GM12873 (cell line): ENCODE results near the gene ZNRF3.

Experiments
- TF ChIP-seq, protein P1 (sequence below): IDR thresholded peaks from 2 replicates; pipeline ENCODE4 v1.5.1; 2012; ENCODE audit warnings: low read depth, mild to moderate bottlenecking, moderate library complexity, low read length, control low read depth; ENCODE audit not compliant: insufficient read depth; ENCODE audit errors: missing control alignments

The ZNRF3 gene

GRCh38 chr22:28904211-28904896 is 21.0 kb downstream of the ZNRF3 start:
- TF ChIP-seq, protein P1, sequence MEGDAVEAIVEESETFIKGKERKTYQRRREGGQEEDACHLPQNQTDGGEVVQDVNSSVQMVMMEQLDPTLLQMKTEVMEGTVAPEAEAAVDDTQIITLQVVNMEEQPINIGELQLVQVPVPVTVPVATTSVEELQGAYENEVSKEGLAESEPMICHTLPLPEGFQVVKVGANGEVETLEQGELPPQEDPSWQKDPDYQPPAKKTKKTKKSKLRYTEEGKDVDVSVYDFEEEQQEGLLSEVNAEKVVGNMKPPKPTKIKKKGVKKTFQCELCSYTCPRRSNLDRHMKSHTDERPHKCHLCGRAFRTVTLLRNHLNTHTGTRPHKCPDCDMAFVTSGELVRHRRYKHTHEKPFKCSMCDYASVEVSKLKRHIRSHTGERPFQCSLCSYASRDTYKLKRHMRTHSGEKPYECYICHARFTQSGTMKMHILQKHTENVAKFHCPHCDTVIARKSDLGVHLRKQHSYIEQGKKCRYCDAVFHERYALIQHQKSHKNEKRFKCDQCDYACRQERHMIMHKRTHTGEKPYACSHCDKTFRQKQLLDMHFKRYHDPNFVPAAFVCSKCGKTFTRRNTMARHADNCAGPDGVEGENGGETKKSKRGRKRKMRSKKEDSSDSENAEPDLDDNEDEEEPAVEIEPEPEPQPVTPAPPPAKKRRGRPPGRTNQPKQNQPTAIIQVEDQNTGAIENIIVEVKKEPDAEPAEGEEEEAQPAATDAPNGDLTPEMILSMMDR: no peak

DNA sequence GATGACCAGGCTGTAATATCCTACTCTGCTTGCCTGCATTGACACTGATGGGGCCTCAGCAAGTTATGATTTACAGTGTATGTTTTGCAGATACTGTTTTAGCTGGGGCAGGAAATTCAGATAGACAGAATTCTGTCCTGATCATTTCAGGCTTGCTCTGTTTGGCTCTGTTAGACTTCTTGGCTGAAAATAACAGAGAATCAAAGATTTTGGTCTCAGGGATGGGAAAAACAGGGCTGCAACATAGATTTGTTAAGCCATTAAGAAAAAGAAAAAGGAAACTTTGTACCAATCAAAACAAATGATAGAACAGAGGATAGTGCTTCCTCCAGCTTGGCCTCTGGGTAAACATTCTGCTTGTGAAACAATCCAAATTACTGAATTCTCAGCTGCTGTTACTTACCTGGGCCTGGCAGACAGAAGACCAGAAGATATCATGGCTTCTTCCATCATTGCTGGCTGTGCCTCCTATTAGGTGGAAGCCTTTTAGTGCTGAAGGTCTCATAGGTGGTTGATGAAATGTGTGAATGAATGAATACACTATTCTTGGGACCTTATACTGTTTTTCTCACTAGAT is 22.0 kb downstream of the ZNRF3 start:
- TF ChIP-seq, protein P1: no peak

DNA sequence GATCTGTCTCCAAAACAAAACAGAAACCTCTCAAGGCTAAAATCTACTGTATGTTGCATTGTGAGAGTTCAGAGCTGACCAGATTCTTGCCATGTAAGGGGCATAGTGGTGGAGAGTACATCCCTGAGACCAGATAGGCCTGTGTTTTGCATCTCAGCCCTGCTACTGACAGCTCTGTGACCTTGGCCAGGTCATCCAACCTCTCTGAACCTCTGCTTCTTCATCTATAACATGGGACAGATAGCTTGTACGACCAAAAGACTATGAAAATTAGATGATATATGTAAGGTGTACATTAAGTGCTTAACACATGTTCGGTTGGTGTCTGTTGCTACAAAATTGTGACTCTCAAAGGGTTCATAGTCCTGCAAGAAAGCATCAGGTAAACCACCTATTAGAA is 22.9 kb downstream of the ZNRF3 start:
- TF ChIP-seq, protein P1: no peak

DNA sequence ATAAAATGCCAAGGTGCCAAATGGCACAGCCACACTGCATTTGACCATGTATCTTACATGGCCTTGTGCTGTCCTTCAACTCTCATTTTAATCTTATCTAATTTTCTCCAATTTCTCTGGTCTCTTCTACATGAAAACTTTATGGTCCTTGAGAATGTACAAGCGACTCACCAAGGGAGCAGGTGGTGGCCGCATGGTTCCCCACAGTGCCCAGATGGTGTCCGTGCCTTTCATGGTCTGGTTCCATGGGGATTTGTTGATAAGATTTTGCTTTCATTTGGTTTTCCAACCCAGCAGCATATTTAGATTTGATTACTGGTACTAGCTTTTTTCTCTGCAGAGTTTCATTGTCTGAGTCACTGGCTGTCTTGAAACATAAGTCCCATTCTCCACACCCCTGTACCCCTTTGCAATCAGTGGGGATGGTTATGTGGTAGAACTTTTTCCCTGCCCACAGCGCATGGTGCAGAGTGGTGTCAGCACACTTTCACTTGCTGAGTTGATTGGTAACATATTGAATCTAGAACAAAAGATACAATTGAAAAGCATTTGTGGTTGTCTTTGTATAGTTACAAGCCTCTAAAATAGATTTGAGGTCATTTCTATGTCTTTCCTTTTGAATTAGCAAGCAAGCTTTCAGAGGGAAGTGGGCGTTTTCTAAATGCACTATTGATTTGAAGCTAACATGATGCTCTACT is 24.1 kb downstream of the ZNRF3 start:
- TF ChIP-seq, protein P1: no peak

DNA sequence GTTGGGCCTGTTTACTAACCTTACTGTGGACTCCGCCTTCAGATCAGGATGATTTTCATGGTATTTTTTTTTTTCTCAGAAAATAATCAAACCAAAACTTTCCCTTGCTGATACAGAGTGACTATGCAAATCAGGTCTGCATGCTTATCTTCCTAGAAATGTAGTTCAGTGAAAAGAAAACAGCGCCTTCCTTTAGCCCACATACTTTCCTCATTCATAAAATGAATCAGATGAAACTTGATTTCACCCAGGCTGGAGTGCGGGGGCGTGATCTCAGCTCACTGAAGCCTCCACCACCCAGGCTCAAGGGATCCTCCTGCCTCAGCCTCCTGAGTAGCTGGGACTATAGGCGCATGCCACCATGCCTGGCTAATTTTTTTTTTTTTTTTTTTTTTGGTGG is 26.0 kb downstream of the ZNRF3 start:
- TF ChIP-seq, protein P1: no peak

DNA sequence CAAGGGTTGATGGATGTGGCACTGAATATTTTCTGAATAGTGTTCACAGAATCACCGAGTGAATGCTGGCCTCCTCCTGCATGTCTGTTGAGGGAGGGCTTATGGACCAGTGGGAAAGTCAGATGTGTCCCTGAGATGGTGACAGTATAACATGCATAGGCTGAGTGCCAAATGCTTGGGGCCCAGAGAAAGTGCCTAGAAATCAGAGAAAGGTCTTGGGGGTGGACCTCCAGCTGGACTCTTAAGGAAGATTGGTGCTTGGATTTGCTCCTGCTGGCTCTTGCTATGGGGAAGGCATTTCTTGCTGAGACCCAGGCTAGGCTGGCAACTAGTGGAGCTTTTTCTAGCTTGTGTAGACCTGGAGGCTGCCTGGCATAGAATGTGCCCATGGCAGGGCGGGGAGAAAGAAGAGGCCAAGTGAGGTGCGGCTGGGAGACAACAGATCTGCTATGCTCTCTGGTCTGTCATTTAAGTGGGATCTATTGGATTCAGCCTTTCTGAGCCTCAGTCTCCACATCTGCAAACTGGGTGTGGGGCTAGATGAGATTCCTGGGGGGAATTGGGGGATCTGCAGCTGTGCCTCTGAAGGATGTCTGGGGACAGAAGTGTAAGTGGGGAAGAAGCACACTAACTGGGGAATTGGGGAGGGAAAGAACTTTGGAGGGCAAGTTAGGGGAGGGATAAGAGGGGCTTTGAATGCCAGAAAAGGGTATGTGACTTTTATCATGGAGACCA is 27.4 kb downstream of the ZNRF3 start:
- TF ChIP-seq, protein P1: no peak

- TF ChIP-seq, protein P1: no peak
Observed at GRCh38 chr22:28911304-28911690, 27.9 kb downstream of the ZNRF3 start.
